ENCODE results near the gene RPL38. TPM values are rescaled to one million over a fixed set of nuclear protein-coding genes. Genes with fewer than 3 reads are reported as not detected.

RPL38 gene
- total RNA-seq, 6 experiments from 2014 or later = 161 to 313 (median 282) TPM

DNA sequence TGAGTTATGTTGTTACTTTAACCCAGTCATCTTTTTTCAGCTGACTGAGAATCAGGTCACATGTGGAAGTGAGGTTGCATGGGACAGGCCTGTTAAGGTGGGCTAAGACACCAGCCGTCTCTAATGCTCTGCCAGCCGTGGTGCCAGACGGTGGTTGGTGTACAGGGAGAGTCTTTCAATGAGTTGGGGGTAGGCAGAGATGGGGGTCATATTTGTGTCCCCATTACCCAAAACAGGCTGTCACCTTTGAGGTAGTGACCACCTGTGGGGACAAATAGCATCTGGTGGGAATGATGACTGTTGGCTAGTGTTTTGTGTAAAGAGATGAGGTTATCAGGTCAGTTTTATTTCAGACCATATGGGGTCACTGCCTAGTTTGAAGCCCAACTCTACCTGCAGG lies 1.8 kb downstream of the RPL38 start:
- Histone ChIP-seq H3K27me3 (no peaks in the 10 kb centered on the region), H3K36me3 (peaks cover 0 to 42% (median 13%) of the 10 kb centered on the region in 4 donors), H3K4me1 (peaks cover 0 to 14% (median 8%) of the 10 kb centered on the region in 4 donors), H3K27ac (no peak overlapping the region), H3K9me3 (no peaks in the 10 kb centered on the region), H3K4me3 (no peak overlapping the region)
- TF ChIP-seq, protein P1, sequence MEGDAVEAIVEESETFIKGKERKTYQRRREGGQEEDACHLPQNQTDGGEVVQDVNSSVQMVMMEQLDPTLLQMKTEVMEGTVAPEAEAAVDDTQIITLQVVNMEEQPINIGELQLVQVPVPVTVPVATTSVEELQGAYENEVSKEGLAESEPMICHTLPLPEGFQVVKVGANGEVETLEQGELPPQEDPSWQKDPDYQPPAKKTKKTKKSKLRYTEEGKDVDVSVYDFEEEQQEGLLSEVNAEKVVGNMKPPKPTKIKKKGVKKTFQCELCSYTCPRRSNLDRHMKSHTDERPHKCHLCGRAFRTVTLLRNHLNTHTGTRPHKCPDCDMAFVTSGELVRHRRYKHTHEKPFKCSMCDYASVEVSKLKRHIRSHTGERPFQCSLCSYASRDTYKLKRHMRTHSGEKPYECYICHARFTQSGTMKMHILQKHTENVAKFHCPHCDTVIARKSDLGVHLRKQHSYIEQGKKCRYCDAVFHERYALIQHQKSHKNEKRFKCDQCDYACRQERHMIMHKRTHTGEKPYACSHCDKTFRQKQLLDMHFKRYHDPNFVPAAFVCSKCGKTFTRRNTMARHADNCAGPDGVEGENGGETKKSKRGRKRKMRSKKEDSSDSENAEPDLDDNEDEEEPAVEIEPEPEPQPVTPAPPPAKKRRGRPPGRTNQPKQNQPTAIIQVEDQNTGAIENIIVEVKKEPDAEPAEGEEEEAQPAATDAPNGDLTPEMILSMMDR (IDR thresholded peaks at IDR 0.05) = no peak
- no peak for TF ChIP-seq POLR2A (IDR thresholded peaks at IDR 0.05)
- DNase-seq (no peak), ATAC-seq (no peak)
- WGBS (ENCODE audit: insufficient coverage, low coverage, low lambda C conversion rate, missing lambda C conversion rate) = 75% methylated on average over 3 of the region's 3 CpGs
- intact Hi-C loops (cut with DNase I) = no loop called here

DNA sequence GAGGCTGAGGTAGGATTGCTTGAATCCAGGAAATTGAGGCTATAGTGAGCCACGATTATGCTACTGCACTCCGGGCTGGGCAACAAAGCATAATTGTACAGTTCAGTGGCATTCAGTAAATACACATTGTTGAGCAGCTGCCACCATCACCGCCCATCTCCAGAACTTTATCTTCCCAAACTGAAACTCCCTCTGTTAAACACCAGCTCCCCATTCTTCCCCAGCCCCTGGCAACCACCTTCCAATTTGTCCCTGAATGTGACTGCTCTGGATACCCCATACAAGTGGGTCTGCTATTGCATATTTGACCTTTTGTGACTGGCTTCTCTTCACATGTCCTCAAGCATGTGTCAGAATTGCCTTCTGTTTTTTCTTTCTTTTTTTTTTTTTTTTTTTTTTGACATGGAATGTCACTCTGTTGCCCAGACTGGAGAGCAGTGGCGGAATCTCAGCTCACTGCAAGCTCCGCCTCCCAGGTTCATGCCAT lies 2.9 kb downstream of the RPL38 start:
- TF ChIP-seq, protein P1 (IDR thresholded peaks at IDR 0.05) = no peak
- no peak for TF ChIP-seq POLR2A (IDR thresholded peaks at IDR 0.05)
- no peaks in the 10 kb centered on the region for H3K9me3 ChIP-seq
- no peak overlapping the region for H3K27ac ChIP-seq
- intact Hi-C loops (cut with DNase I) = no loop called here
- no peak overlapping the region for H3K4me3 ChIP-seq
- H3K4me1 ChIP-seq = peaks cover 0 to 18% (median 8%) of the 10 kb centered on the region in 4 donors
- H3K27me3 ChIP-seq = no peaks in the 10 kb centered on the region
- peaks cover 0 to 43% (median 13%) of the 10 kb centered on the region in 4 donors for H3K36me3 ChIP-seq
- DNase-seq (no peak), ATAC-seq (no peak)
- 89% methylated on average over 3 of the region's 5 CpGs for WGBS (ENCODE audit: insufficient coverage, low coverage, low lambda C conversion rate, missing lambda C conversion rate)

DNA sequence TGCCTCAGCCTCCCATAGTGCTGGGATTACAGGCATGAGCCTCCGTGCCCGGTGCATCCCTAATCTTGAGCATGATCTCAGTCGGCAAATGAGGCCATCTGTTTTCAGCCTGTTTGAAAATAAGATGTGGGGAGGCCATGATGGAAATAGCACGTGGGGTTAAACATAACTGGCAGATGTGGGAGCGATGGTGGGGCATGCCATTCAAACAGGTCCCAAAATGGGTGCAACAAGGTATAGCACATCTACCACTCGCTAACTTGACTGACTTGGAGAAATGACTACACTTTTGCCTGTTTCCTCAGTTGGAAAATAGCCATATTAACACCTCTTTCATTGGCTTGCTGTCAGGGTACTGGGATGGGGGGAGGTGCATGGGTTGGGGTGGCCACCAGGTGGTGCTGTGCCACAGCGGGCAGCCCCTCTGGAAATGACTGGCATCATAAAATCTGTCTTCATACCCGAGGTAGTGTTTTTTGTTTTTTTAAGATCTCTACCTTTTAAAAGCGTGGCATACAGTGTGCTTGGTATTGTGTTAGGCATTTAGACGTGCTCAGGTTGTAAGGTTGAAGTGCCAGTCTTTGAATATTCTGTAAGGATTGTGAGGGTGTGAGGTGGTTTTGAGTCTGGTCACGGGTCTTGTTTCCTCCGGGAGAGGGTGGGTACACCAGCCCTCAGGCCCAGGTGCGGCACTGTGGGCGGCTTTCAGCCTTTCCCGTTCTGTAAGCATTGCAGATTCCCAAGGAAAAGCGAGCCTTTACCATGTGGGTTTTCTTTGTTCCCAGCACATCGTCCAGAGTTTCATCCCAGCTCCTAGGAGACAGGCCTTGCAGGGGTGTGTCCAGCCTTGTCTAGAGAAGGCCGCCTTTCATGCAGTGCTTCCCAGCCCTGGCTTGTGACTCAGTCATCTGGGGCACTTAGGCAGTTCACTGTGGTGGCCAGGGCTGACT lies 7.0 kb downstream of the RPL38 start:
- no peaks in the 10 kb centered on the region for H3K9me3 ChIP-seq
- H3K4me3 ChIP-seq = no peak overlapping the region
- H3K27me3 ChIP-seq = no peaks in the 10 kb centered on the region
- peaks cover 0 to 16% (median 7%) of the 10 kb centered on the region in 4 donors for H3K4me1 ChIP-seq
- WGBS (ENCODE audit: insufficient coverage, low coverage, low lambda C conversion rate, missing lambda C conversion rate) = 54% methylated on average over 15 of the region's 18 CpGs
- H3K36me3 ChIP-seq = peaks cover 0 to 36% (median 13%) of the 10 kb centered on the region in 4 donors
- ATAC-seq (peak; percentile 40 to 55 (median 51)), DNase-seq (peak in 2 of 3 donors; percentile 64 to 66)
- intact Hi-C loops (cut with DNase I) = no loop called here
- H3K27ac ChIP-seq = no peak overlapping the region
- TF ChIP-seq POLR2A (IDR thresholded peaks at IDR 0.05) = no peak
- TF ChIP-seq, protein P1 (IDR thresholded peaks at IDR 0.05) = peak; percentile 78 to 99 (median 94)

DNA sequence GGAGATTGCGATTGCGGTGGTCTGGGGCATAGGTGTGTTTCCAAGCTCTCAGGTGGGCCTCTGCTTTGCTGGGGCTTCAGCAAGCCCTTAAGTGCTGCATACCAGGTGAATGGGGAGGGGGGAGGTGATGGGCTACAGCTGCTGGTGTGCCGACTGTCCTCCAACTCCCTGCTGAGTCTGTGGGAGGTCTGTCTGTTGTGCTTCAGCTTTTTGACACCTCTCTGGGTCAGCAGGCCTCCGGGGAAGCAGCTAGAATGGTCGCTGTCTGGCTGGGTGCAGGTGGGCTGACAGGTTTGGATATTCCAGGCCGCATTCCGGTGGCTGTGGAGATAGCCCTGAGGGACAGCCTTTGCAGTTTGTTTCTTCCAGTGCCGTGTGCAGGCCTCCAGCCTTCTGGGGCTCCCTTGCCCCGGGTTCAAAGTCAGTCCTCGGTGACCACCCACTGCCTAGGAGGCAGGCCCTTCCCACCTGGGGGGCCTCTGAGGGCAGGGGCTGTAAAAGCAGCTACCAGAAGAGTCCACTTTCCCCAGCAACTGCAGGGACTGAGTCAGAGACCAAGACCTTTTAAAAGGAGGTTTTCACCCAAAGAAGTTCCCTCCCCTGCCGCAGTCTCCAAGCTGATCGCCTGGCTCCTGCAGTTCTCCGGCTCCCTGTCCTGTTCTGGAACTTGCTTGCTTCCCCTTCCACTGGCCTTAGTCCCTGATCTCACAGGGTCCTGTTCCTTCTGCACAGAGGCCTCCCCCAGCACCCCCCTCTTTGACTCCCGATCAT lies 7.8 kb downstream of the RPL38 start:
- 75% methylated on average over 7 of the region's 14 CpGs for WGBS (ENCODE audit: insufficient coverage, low coverage, low lambda C conversion rate, missing lambda C conversion rate)
- Histone ChIP-seq H3K36me3 (peaks cover 0 to 30% (median 11%) of the 10 kb centered on the region in 4 donors), H3K27me3 (no peaks in the 10 kb centered on the region), H3K4me1 (peaks cover 0 to 16% (median 6%) of the 10 kb centered on the region in 4 donors), H3K9me3 (no peaks in the 10 kb centered on the region), H3K4me3 (no peak overlapping the region), H3K27ac (no peak overlapping the region)
- ATAC-seq = no peak
- intact Hi-C loops (cut with DNase I) = no loop called here
- TF ChIP-seq, protein P1 (IDR thresholded peaks at IDR 0.05) = no peak
- no peak for TF ChIP-seq POLR2A (IDR thresholded peaks at IDR 0.05)
- DNase-seq = no peak

Measured in right lobe of liver (tissue), 6 donors.